ENCODE results near the gene CNTNAP5.

The CNTNAP5 gene

GRCh38 chr2:124838406-124838805 is 813.3 kb downstream of the CNTNAP5 start:
- H3K4me1 ChIP-seq (ENCODE audit: insufficient read depth, low read length), result no peaks in the 10 kb centered on the region
- H2AFZ ChIP-seq (ENCODE audit: low read depth, low read length), result no peak overlapping the region
- H3K36me3 ChIP-seq (ENCODE audit: insufficient read depth, low read length), result no peaks in the 10 kb centered on the region
- H3K27me3 ChIP-seq (ENCODE audit: insufficient read depth, low read length), result no peaks in the 10 kb centered on the region
- H3K4me3 ChIP-seq (ENCODE audit: low read length), result no peak overlapping the region
- H3K9me3 ChIP-seq (ENCODE audit: low read length), result no peaks in the 10 kb centered on the region

GRCh38 chr2:124867247-124867646 is 842.2 kb downstream of the CNTNAP5 start:
- Histone ChIP-seq H3K27me3 (ENCODE audit: insufficient read depth, low read length) (no peaks in the 10 kb centered on the region), H3K4me1 (ENCODE audit: insufficient read depth, low read length) (no peaks in the 10 kb centered on the region), H2AFZ (ENCODE audit: low read depth, low read length) (no peak overlapping the region), H3K36me3 (ENCODE audit: insufficient read depth, low read length) (no peaks in the 10 kb centered on the region), H3K9me3 (ENCODE audit: low read length) (no peaks in the 10 kb centered on the region), H3K4me3 (ENCODE audit: low read length) (no peak overlapping the region)

GRCh38 chr2:124874219-124874618 is 849.1 kb downstream of the CNTNAP5 start:
- Histone ChIP-seq H3K9me3 (ENCODE audit: low read length) (no peaks in the 10 kb centered on the region), H3K36me3 (ENCODE audit: insufficient read depth, low read length) (no peaks in the 10 kb centered on the region), H3K27me3 (ENCODE audit: insufficient read depth, low read length) (no peaks in the 10 kb centered on the region), H2AFZ (ENCODE audit: low read depth, low read length) (no peak overlapping the region), H3K4me1 (ENCODE audit: insufficient read depth, low read length) (no peaks in the 10 kb centered on the region), H3K4me3 (ENCODE audit: low read length) (no peak overlapping the region)

GRCh38 chr2:124874676-124875075 is 849.6 kb downstream of the CNTNAP5 start:
- Histone ChIP-seq H3K4me3 (ENCODE audit: low read length) (no peak overlapping the region), H3K9me3 (ENCODE audit: low read length) (no peaks in the 10 kb centered on the region), H2AFZ (ENCODE audit: low read depth, low read length) (no peak overlapping the region), H3K36me3 (ENCODE audit: insufficient read depth, low read length) (no peaks in the 10 kb centered on the region), H3K27me3 (ENCODE audit: insufficient read depth, low read length) (no peaks in the 10 kb centered on the region), H3K4me1 (ENCODE audit: insufficient read depth, low read length) (no peaks in the 10 kb centered on the region)

GRCh38 chr2:124875627-124876244 is 850.6 kb downstream of the CNTNAP5 start:
- H2AFZ ChIP-seq (ENCODE audit: low read depth, low read length), result no peak overlapping the region
- H3K36me3 ChIP-seq (ENCODE audit: insufficient read depth, low read length), result no peaks in the 10 kb centered on the region
- no peak overlapping the region for H3K4me3 ChIP-seq (ENCODE audit: low read length)
- H3K4me1 ChIP-seq (ENCODE audit: insufficient read depth, low read length), result no peaks in the 10 kb centered on the region
- H3K9me3 ChIP-seq (ENCODE audit: low read length), result no peaks in the 10 kb centered on the region
- no peaks in the 10 kb centered on the region for H3K27me3 ChIP-seq (ENCODE audit: insufficient read depth, low read length)

GRCh38 chr2:124877141-124877577 is 852.1 kb downstream of the CNTNAP5 start:
- Histone ChIP-seq H2AFZ (ENCODE audit: low read depth, low read length) (no peak overlapping the region), H3K9me3 (ENCODE audit: low read length) (no peaks in the 10 kb centered on the region), H3K36me3 (ENCODE audit: insufficient read depth, low read length) (no peaks in the 10 kb centered on the region)

GRCh38 chr2:124879640-124880039 is 854.6 kb downstream of the CNTNAP5 start:
- H2AFZ ChIP-seq (ENCODE audit: low read depth, low read length), result no peak overlapping the region
- no peak overlapping the region for H3K4me3 ChIP-seq (ENCODE audit: low read length)
- H3K9me3 ChIP-seq (ENCODE audit: low read length), result no peaks in the 10 kb centered on the region
- H3K36me3 ChIP-seq (ENCODE audit: insufficient read depth, low read length), result no peaks in the 10 kb centered on the region
- no peaks in the 10 kb centered on the region for H3K4me1 ChIP-seq (ENCODE audit: insufficient read depth, low read length)
- no peaks in the 10 kb centered on the region for H3K27me3 ChIP-seq (ENCODE audit: insufficient read depth, low read length)

More at GRCh38 chr2:124877141-124877577, 852.1 kb downstream of the CNTNAP5 start:
- no peaks in the 10 kb centered on the region for H3K27me3 ChIP-seq (ENCODE audit: insufficient read depth, low read length)
- H3K4me1 ChIP-seq (ENCODE audit: insufficient read depth, low read length), result no peaks in the 10 kb centered on the region
- H3K4me3 ChIP-seq (ENCODE audit: low read length), result no peak overlapping the region

- H3K36me3 ChIP-seq (ENCODE audit: insufficient read depth, low read length), result no peaks in the 10 kb centered on the region
- no peak overlapping the region for H3K4me3 ChIP-seq (ENCODE audit: low read length)
These were observed 855.9 kb downstream of the CNTNAP5 start for GRCh38 chr2:124880995-124881394.

GRCh38 chr2:124882423-124882822 is 857.3 kb downstream of the CNTNAP5 start:
- H3K4me1 ChIP-seq (ENCODE audit: insufficient read depth, low read length), result no peaks in the 10 kb centered on the region
- no peaks in the 10 kb centered on the region for H3K36me3 ChIP-seq (ENCODE audit: insufficient read depth, low read length)
- H3K27me3 ChIP-seq (ENCODE audit: insufficient read depth, low read length), result no peaks in the 10 kb centered on the region
- H2AFZ ChIP-seq (ENCODE audit: low read depth, low read length), result no peak overlapping the region
- H3K9me3 ChIP-seq (ENCODE audit: low read length), result no peaks in the 10 kb centered on the region
- H3K4me3 ChIP-seq (ENCODE audit: low read length), result no peak overlapping the region

More at GRCh38 chr2:124880995-124881394, 855.9 kb downstream of the CNTNAP5 start:
- H3K4me1 ChIP-seq (ENCODE audit: insufficient read depth, low read length), result no peaks in the 10 kb centered on the region
- H2AFZ ChIP-seq (ENCODE audit: low read depth, low read length), result no peak overlapping the region
- H3K27me3 ChIP-seq (ENCODE audit: insufficient read depth, low read length), result no peaks in the 10 kb centered on the region
- no peaks in the 10 kb centered on the region for H3K9me3 ChIP-seq (ENCODE audit: low read length)

- H3K4me3 ChIP-seq (ENCODE audit: low read length), result no peak overlapping the region
- no peaks in the 10 kb centered on the region for H3K27me3 ChIP-seq (ENCODE audit: insufficient read depth, low read length)
- H3K4me1 ChIP-seq (ENCODE audit: insufficient read depth, low read length), result no peaks in the 10 kb centered on the region
These were observed 858.5 kb downstream of the CNTNAP5 start for GRCh38 chr2:124883595-124883994.

GRCh38 chr2:124884315-124884714 is 859.2 kb downstream of the CNTNAP5 start:
- Histone ChIP-seq H3K36me3 (ENCODE audit: insufficient read depth, low read length) (no peaks in the 10 kb centered on the region), H3K4me3 (ENCODE audit: low read length) (no peak overlapping the region), H3K9me3 (ENCODE audit: low read length) (no peaks in the 10 kb centered on the region), H3K27me3 (ENCODE audit: insufficient read depth, low read length) (no peaks in the 10 kb centered on the region), H2AFZ (ENCODE audit: low read depth, low read length) (no peak overlapping the region), H3K4me1 (ENCODE audit: insufficient read depth, low read length) (no peaks in the 10 kb centered on the region)

More at GRCh38 chr2:124883595-124883994, 858.5 kb downstream of the CNTNAP5 start:
- Histone ChIP-seq H3K9me3 (ENCODE audit: low read length) (no peaks in the 10 kb centered on the region), H2AFZ (ENCODE audit: low read depth, low read length) (no peak overlapping the region), H3K36me3 (ENCODE audit: insufficient read depth, low read length) (no peaks in the 10 kb centered on the region)

- Histone ChIP-seq H3K4me1 (ENCODE audit: insufficient read depth, low read length) (no peaks in the 10 kb centered on the region), H3K27me3 (ENCODE audit: insufficient read depth, low read length) (no peaks in the 10 kb centered on the region), H2AFZ (ENCODE audit: low read depth, low read length) (no peak overlapping the region), H3K9me3 (ENCODE audit: low read length) (no peaks in the 10 kb centered on the region), H3K36me3 (ENCODE audit: insufficient read depth, low read length) (no peaks in the 10 kb centered on the region), H3K4me3 (ENCODE audit: low read length) (no peak overlapping the region)
These were observed 861.1 kb downstream of the CNTNAP5 start for GRCh38 chr2:124886216-124886615.

- Histone ChIP-seq H3K27me3 (ENCODE audit: insufficient read depth, low read length) (no peaks in the 10 kb centered on the region), H3K36me3 (ENCODE audit: insufficient read depth, low read length) (no peaks in the 10 kb centered on the region), H3K4me3 (ENCODE audit: low read length) (no peak overlapping the region), H3K4me1 (ENCODE audit: insufficient read depth, low read length) (no peaks in the 10 kb centered on the region), H3K9me3 (ENCODE audit: low read length) (no peaks in the 10 kb centered on the region), H2AFZ (ENCODE audit: low read depth, low read length) (no peak overlapping the region)
These were observed 862.4 kb downstream of the CNTNAP5 start for GRCh38 chr2:124887466-124887865.

- Histone ChIP-seq H2AFZ (ENCODE audit: low read depth, low read length) (no peak overlapping the region), H3K27me3 (ENCODE audit: insufficient read depth, low read length) (no peaks in the 10 kb centered on the region), H3K4me1 (ENCODE audit: insufficient read depth, low read length) (no peaks in the 10 kb centered on the region), H3K36me3 (ENCODE audit: insufficient read depth, low read length) (no peaks in the 10 kb centered on the region), H3K9me3 (ENCODE audit: low read length) (no peaks in the 10 kb centered on the region), H3K4me3 (ENCODE audit: low read length) (no peak overlapping the region)
These were observed 863.3 kb downstream of the CNTNAP5 start for GRCh38 chr2:124888431-124888830.
